K562 (cell line): ENCODE data around the gene YEATS2.

Experiments
- CHD4 ChIP-seq: fragments of 200-600 bp; sonication (generic); IDR thresholded peaks from 3 replicates; pipeline ENCODE4 v1.6.1; 2012; ENCODE audit warnings: low read depth, mild to moderate bottlenecking, mixed read lengths, low read length, inconsistent platforms; ENCODE audit not compliant: insufficient read depth, insufficient replicate concordance, poor library complexity, severe bottlenecking
- RBBP5 ChIP-seq: fragments of 200-600 bp; sonication (generic); IDR thresholded peaks from 2 replicates; pipeline ENCODE4 v1.6.1; 2012; ENCODE audit warnings: borderline replicate concordance, mild to moderate bottlenecking, low read length, control low read depth, inconsistent platforms; ENCODE audit not compliant: insufficient read depth, poor library complexity, severe bottlenecking

DNA sequence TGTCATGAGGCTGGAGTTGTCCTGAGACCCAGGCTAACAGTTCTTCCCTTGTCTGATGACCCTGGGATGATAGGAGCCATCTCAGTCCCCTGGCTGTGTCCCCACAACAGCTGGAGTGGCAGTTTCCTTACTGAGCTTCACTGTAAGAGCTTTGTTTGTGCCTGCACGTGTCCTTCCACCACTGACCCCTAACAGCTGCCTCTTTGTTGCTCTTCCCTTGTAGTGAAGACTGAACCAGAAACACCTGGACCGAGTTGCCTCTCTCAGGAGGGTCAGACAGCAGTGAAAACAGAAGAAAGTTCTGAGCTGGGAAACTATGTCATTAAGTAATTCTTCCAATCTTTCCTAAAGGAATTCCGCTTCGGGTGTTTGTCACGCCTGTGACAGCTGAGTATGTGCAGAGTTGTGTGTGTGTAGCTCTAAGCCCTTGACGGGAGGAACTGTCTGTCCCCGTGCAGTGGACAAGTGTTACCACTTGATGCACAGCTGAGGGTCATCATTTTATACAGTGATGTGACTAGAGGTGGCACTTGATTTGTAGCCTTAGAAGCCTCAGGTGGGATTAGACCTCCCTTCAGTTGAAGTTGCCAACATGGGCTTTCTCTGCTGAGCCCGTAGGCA lies 102.8 kb downstream of the YEATS2 start:
- no peak for TF ChIP-seq RBBP5
- TF ChIP-seq CHD4, result no peak
